Stimulated activated CD4-positive, alpha-beta T cell treated with anti-CD3 and anti-CD28 coated beads, Interleukin-2, amount 100 ng/mL, for 4 hours (primary cell): ENCODE results near the gene PIP5K1C.

ENCODE experiments used
- DNase-seq: peaks from one replicate; pipeline ENCODE4 v3.0.0-alpha.2; 2020; ENCODE audit warnings: low read depth

PIP5K1C gene

DNA sequence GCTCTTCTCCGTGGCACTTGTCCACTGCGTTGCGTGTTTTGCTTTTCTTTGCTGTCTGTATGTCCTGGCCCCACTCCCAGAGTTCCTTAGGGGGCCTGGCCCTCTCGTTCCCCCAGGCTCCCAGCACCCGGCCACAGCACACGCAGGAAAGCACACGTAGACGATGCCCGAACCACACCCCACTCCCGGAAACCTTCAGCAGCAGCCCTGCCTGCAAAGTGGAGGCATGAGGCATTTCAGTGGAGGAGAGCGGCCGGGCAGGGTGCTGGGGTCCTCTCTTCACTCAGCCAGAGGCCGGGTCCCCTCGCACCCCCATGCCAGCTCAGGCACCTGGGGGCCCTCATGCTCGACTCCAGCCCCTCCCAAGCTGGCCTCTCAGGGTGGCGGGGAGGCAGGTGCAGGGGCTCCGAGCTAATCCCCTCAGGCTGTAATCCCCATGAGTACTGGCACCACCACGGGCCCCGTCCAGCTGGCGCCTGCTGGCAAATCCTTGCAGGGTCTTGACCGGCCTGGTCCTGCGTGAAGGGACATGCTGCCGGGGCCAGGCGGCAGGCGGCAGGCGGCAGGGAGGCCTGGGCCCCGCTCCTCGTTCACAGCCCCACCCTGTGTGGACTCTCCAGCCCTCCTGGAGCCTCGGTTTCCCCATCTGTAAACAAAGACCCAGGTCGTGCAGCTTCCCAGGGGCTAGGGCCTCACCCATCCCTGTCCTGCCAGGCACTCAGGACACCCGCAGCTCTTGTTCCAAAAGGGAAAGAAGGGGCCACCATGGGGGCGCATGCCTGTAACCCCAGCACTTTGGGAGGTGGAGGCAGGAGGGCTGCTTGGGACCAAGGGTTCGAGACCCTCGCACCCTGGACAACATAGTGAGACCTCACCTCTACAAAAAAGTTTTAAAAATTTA, 7.0 kb downstream of the PIP5K1C start:
- DNase-seq: no peak

GRCh38 chr19:3692141-3693024, 7.9 kb downstream of the PIP5K1C start:
- DNase-seq: no peak

GRCh38 chr19:3691726-3692125, 8.5 kb downstream of the PIP5K1C start:
- no peak for DNase-seq

DNA sequence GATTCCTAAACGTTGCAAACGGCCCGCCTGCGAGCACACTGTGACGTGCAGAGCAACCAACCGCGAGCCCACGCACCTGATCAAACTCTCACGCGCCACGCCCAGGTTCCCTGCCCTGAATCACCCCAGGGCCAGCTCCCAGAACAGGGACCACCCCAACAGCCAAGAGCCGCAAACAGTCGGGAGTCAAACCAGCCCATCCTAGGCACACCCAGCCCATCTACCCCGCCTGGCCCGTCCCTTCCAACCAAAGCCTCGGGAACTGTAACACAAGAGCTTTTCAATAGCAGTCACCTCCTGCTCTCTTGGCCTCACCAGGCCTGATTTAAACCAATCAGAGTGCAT, 8.9 kb downstream of the PIP5K1C start:
- DNase-seq: no peak

DNA sequence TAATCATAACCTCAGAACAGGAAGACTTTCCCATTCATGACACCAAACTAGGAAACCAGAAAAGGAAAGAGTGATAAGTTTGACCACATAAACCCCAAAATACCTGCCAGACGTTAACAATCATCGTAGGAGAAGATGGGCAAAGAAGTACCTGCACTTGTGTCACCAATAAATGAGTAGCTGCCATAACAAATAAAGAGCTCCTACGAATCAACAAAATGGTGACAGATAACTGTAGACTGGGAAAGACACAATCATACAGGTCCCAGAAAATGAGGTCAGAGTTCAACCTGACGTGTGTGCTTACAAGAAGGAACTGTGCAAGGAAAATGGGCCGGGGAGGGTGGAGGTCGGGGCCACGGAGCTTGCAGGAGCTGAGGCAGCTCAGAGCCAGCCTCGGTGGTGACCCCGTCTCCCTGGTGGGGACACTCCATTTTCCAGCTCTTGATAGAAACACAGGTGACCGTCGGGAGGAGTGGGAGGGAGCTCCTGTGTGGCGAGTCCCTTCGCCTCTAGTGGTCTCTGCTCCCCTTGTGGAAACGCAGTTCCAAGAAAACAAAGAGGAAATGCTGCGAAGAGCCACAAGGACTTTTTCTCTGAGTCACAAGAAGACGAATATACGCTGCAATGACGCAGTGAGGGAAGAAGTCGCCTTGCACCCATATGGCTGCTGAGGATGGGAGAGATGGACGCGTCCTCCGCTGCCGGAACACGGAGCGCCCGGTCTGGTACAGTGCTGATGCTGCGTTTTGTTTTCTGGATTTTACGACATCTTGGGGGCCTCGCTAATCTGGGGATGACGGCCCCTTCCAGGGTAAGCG, 9.5 kb downstream of the PIP5K1C start:
- DNase-seq: no peak

DNA sequence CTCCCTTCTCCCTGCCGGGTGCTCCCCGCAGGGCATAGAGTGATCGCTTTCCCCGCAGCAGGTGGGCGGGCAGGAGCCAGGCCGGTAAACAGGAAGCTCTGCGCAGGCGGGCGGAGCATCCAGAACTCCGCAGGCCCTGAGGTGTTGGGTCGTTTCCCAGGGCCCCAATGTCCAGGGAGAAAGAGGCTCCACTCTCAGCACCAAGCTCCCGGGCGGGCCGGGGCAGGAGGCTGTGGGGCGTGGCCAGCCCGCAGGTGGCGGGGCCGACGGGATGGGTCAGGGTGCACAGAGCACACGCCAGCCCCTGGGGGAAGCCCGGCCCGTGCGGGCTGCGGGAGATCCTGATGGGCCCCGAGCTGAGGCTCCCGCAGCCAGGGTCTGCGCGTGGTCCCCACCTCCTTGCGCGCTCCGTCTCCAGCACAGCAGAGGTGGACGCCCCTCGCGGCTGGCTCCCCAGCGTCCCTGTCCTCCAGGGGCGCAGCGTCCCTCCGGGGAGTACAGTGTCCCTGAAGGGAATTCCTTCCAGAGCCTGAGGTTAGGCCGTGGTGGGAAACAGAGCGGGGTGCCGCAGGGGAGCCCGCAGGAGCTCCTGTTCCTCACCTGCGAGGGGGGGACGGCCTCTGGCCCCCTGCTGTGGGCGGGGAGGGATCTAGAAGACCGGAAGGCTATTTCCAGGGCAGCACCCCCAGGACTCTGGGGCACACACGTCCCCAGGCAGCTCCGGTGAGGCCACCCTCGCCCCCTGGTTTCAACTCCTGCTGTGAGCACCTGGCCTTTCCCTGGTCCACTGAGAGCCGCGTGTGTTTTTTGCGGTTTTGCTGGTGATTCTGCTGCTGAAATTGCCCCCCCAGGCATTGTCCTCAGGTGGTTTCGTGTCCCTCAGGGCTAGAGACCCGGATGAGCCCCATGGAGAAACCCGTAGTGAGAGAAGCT, 12.2 kb downstream of the PIP5K1C start:
- no peak for DNase-seq

DNA sequence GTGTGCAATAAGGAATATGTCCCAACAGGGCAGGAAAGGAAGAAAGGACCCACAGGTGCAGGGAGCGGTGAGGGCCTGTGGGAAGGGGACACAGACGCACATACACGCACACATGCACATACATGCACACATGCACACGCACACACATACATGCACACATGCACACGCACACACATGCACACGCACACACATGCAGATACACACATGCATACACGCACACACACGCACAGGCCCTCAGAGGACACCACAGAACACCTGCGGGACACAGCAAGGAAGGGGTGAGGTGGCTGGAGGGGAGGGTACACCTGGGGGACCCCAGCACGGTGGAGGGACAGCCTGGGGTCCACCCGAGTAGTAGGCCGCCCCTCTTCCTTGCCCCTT, 12.9 kb downstream of the PIP5K1C start:
- no peak for DNase-seq

- DNase-seq: no peak
Measured at GRCh38 chr19:3684817-3685410, 15.4 kb downstream of the PIP5K1C start.

DNA sequence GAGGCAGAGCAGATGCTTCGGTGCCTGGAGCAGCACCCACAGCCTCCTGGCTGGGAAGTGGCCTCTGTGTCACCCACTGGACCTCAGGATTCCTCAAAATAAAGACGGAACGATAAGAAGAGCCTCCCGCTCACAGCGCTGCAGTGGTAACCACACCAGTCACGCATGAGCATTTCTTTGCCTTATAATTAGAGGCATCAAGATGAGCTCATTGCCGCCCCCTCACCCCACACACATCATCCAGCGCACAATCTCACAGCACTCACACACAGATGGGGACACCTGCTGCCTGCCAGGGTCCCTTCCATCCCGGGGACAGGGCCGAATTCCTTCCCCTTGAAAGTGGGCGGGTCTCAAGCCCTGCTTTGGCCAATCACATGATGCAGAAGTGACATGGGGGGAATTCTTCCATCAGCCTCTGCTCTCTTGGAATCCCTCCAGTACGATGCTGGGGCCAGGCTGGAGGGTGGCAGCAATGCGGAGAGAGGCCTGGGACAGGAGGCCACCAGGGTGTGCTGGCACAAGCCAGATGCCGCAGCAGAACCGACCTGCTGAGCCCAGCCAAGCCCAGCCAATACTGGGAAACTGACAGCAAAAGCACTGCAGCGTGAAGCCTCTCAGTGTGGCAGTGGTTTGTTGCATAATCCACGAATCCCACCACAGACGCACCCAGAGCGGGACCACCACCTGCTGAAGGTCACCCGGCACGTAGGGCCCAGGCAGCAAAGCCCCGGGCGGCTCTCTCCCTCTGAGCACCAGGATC, 16.0 kb downstream of the PIP5K1C start:
- no peak for DNase-seq

- no peak for DNase-seq
Measured at GRCh38 chr19:3683405-3684053, 16.7 kb downstream of the PIP5K1C start.

DNA sequence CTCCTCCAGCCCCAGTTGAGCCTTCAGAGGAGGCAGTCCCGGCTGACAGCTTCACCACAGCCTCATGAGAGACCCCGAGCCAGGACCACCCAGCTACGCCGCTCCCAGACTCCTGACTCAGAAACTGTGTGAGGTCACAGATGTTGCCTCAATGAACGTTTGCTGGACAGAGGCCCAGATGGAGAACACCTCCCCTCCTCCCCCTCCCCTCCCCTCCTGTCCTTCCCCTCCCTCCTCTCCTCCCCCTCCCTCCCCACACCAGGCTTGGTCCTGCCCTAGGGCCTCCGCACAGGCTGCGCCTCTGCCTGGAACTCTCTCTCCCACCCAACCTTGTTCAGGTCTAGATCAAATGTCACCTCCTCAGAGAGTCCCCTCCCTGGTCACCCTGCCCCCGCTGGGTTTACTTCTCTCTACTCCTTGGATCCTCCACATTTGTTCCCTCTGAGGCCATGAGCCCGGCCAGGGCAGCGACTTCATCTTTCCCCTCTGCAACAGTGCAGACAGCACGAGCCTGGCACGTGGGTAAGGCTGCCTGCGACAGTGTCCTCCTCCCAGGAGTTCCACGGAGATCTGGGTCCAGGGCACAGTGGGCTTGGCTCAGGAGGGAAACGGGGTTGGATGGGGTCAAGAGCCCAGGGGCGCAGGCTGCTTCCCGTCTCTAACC, 17.4 kb downstream of the PIP5K1C start:
- DNase-seq: no peak

GRCh38 chr19:3682286-3682685, 18.0 kb downstream of the PIP5K1C start:
- DNase-seq: no peak

GRCh38 chr19:3680939-3681338, 19.3 kb downstream of the PIP5K1C start:
- no peak for DNase-seq

- no peak for DNase-seq
Measured at GRCh38 chr19:3679581-3679980, 20.7 kb downstream of the PIP5K1C start.

- DNase-seq: no peak
Measured at GRCh38 chr19:3679138-3679537, 21.1 kb downstream of the PIP5K1C start.

DNA sequence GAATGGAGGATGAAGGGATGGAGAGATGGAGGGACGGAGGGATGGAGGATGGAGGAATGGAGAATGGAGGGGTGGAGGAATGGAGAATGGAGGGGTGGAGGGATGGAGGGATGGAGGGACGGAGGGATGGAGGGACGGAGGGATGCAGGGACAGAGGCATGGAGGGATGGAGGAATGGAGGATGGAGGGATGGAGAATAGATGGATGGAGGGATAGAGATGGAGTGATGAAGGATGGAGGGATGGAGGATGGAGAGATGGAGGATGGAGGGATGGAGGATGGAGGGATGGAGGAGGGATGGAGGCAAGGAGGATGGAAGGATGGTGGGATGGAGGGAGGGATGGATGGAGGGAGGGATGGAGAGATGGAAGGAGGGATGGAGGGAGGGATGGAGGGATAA, 22.1 kb downstream of the PIP5K1C start:
- no peak for DNase-seq

DNA sequence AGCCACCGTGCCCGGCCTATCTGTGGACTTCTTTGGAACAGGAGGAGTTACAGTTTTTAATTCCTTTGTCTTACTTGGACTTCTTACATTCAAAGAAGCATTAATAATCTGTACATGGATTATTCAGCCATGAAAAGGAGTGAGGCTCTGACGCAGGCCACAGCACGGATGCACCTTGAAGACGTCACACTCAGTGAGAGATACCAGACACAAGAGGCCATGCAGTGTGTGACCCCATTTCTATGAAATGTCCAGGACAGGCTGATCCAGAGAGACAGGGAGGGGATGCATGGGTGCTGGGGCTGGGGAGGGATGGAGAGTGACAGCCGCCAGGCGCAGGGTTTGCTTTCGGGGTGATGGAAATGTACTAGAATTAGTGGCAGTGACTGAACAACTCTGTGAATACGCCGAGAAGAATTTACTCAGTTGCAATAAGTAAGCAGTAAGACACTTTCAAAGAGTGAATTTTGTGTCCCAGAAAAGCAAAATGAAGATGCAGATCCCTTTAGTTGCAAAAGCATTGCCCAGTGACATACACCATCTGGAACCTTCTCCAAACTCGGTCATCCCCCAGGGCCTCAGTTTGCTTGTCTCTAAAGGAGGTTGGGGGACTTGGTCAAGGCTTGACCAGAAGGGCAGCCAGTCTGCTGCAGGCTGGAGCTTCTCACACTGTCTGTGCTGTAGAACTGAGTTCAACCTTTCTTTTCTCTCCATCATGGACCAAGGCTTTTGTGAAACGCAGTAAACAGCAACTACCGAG, 25.3 kb downstream of the PIP5K1C start:
- no peak for DNase-seq
